ENCODE data around the gene SCN2B. TPM values are rescaled to one million over a fixed set of nuclear protein-coding genes. Genes with fewer than 3 reads are reported as not detected.

Gene SCN2B
- total RNA-seq, 6 donors from 2014 or later: 0.22 to 2.4 (median 0.32) TPM; not detected in 2

DNA sequence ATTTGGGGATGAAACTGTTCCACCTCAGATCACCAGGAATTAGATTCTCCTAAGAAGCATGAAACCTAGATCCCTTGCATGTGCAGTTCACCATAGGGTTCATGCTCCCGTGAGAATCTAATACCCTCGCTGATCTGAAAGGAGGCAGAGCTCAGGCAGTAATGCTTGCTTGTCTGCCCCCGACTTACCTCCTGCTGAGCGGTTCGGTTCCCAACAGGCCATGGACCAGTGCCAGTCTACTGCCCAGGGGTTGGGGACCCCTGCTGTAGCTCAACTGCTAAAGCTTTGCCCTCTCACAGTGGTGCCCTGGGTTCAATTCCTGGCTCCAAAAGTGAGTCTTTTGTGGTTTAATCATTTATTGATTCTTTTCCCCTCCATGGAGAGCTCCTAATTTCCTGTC, 45.0 kb upstream of the SCN2B start:
- ATAC-seq (ENCODE audit: low FRiP score in 2 of 2): no peak
- 82 to 84% methylated on average over 5 of the region's 5 CpGs for WGBS, 2 donors
- no peaks in the 10 kb centered on the region for H3K36me3 ChIP-seq
- peak overlapping the region in 1 of 4 donors; percentile 9 for H3K27ac ChIP-seq
- DNase-seq: no peak
- no peak for TF ChIP-seq EP300 (IDR thresholded peaks at IDR 0.05)
- no peak for TF ChIP-seq POLR2AphosphoS5 (IDR thresholded peaks at IDR 0.05)
- TF ChIP-seq POLR2A (IDR thresholded peaks at IDR 0.05): no peak
- TF ChIP-seq CTCF (IDR thresholded peaks at IDR 0.05): no peak
- H3K4me1 ChIP-seq: peaks cover 0 to 22% (median 10%) of the 10 kb centered on the region in 4 donors
- H3K27me3 ChIP-seq: no peaks in the 10 kb centered on the region
- no peaks in the 10 kb centered on the region for H3K9me3 ChIP-seq
- H3K4me3 ChIP-seq: no peak overlapping the region

DNA sequence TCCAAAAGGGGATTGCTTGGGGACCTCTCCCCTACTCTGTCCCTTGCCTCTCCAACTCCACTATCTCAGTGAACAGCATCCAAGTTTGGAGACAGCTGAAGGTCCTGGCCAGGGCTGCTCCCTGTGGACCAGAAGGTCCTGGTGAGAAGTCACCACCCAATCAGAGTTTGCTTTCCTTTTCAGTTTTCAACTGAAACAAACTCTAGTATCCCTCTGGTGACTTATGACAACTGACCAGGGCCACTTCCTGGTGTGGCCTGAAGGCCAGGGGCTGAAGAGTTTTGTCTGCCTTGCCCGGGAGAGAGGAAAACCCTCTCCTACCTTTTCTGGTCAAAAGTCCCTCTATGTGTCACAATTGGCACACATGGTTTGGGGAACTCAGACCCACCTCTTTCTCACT, 43.3 kb upstream of the SCN2B start:
- ATAC-seq (ENCODE audit: low FRiP score in 2 of 2) (no peak), DNase-seq (no peak)
- no peaks in the 10 kb centered on the region for H3K9me3 ChIP-seq
- H3K36me3 ChIP-seq: no peaks in the 10 kb centered on the region
- no peaks in the 10 kb centered on the region for H3K27me3 ChIP-seq
- H3K27ac ChIP-seq: peak overlapping the region in 2 of 4 donors; percentile 43 to 58
- H3K4me1 ChIP-seq: peaks cover 0 to 33% (median 14%) of the 10 kb centered on the region in 4 donors
- WGBS, 2 donors: 54 to 59% methylated on average over 1 of the region's 1 CpG
- H3K4me3 ChIP-seq: no peak overlapping the region
- TF ChIP-seq CTCF (IDR thresholded peaks at IDR 0.05) (no peak), POLR2AphosphoS5 (IDR thresholded peaks at IDR 0.05) (no peak), POLR2A (IDR thresholded peaks at IDR 0.05) (no peak), EP300 (IDR thresholded peaks at IDR 0.05) (no peak)

GRCh38 chr11:118219244-118219643, 42.8 kb upstream of the SCN2B start:
- no peak for ATAC-seq (ENCODE audit: low FRiP score in 2 of 2)
- H3K27ac ChIP-seq: peak overlapping the region in 1 of 4 donors; percentile 43

DNA sequence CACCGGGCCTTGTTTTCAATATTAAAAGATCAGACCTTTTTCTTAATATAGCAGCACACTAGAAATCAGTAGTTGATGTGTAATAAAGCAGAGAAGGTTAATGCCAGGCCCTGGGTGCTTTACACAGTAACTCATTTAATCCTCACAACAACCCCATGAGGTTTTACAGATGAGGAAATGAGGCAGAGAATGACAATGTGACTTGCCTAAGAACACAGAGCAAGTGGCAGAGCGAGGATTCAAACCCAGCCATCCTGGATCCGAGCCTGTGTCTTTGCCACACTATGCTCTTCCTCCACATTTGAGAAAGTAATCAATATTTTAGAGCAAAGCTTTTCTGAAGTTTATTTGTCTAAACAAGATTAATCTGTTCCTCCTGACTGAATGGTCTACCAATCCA, 41.1 kb upstream of the SCN2B start:
- DNase-seq (no peak), ATAC-seq (ENCODE audit: low FRiP score in 2 of 2) (no peak)
- Histone ChIP-seq H3K27ac (peak overlapping the region in 2 of 4 donors; percentile 28 to 71), H3K4me3 (no peak overlapping the region), H3K36me3 (no peaks in the 10 kb centered on the region), H3K27me3 (no peaks in the 10 kb centered on the region), H3K9me3 (no peaks in the 10 kb centered on the region), H3K4me1 (peaks cover 4 to 49% (median 20%) of the 10 kb centered on the region in 4 donors)
- no peak for TF ChIP-seq CTCF (IDR thresholded peaks at IDR 0.05)
- TF ChIP-seq EP300 (IDR thresholded peaks at IDR 0.05): no peak
- TF ChIP-seq POLR2A (IDR thresholded peaks at IDR 0.05): no peak
- TF ChIP-seq POLR2AphosphoS5 (IDR thresholded peaks at IDR 0.05): no peak
- WGBS, 2 donors: 73 to 84% methylated on average over 3 of the region's 3 CpGs

More at GRCh38 chr11:118219244-118219643, 42.8 kb upstream of the SCN2B start:
- DNase-seq: no peak
- H3K4me3 ChIP-seq: no peak overlapping the region
- H3K27me3 ChIP-seq: no peaks in the 10 kb centered on the region
- TF ChIP-seq POLR2A (IDR thresholded peaks at IDR 0.05) (no peak), CTCF (IDR thresholded peaks at IDR 0.05) (no peak), POLR2AphosphoS5 (IDR thresholded peaks at IDR 0.05) (no peak), EP300 (IDR thresholded peaks at IDR 0.05) (no peak)
- no peaks in the 10 kb centered on the region for H3K36me3 ChIP-seq
- H3K4me1 ChIP-seq: peaks cover 0 to 36% (median 15%) of the 10 kb centered on the region in 4 donors
- H3K9me3 ChIP-seq: no peaks in the 10 kb centered on the region

Measured in upper lobe of left lung (tissue), 6 donors.